Measurements from ENCODE around the gene MFSD12.

The MFSD12 gene

DNA sequence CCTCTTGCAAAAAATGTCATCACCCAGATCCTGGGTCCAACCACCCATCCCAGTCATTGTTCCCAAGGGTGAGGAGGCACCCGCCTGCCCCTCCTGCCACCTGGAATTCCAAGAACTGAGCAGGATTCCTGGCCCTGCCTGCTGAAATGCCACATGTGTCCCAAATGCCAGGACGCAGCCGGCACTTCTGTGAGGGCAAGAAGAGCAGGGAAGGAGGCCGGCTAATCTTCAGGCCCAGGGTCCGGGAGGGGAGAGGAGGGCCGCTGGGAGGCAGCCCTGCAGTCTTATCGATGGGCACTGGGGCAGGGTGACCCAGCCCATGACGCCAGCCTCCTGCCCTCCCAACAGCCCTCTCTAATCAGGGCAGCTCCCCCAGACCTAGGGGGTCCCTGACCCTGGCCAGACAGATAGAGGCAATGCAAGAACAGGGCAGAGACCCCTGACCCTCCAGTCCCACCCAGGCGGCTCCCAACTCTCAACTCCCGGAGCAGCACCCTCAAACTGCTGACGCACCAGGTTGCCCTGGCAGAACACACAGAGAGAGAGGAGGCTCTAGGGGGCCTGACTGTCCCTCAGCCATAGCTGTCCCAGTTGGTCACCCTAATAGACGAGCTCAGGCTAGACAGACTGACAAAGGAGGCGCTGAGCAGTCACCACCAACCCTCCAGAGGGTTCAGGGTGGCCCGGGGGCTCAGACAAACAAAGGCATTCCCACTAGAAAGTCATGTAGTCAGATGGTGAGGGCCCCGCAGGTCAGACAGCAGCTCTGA lies 1.5 kb downstream of the MFSD12 start:
- no peak for DNase-seq (ENCODE audit: low read depth)

GRCh38 chr19:3554254-3555083 lies 2.9 kb downstream of the MFSD12 start:
- no peak for DNase-seq (ENCODE audit: low read depth)

- DNase-seq (ENCODE audit: low read depth): no peak
These were observed 5.6 kb downstream of the MFSD12 start for GRCh38 chr19:3551792-3552095.

DNA sequence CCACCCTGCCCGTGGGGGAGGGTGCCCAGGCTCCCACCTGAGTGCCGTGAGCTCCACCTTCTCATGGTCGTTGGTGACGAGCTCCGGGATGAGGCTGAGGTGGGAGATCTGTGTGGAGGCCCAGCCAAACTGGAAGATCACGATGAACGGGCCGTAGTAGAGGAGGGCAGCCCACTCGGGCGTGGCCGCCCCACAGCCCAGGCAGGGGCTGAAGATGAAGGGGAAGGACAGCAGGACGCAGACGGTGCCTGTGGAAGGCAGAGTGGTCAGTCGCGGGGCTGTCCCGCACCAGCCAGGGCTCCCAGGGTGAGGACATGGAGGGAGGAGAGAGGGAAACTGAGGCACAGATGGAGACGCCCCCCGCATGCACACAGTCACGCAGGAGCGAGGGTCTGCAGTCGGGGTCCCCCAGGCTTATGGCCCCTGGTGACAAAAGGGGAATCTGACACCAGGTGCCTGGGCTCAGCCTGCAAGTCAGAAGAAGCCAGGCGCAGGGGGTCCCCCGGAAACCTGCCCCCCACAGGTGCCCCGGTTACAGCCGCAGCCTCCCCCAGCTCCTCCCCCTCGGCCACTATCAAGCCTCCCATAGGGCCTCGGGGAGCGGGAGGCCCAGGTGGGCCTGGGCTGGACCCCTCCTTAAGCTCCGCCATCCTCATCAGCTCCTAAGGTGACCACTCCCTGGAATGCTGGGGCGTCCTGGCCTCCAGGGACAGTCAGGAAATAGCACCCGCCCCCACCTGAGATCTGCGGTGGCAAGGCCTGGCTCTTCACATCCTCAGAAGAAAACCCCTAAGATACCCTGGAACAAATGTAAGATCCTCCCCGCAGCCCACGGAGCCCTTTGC lies 6.2 kb downstream of the MFSD12 start:
- DNase-seq (ENCODE audit: low read depth): no peak

DNA sequence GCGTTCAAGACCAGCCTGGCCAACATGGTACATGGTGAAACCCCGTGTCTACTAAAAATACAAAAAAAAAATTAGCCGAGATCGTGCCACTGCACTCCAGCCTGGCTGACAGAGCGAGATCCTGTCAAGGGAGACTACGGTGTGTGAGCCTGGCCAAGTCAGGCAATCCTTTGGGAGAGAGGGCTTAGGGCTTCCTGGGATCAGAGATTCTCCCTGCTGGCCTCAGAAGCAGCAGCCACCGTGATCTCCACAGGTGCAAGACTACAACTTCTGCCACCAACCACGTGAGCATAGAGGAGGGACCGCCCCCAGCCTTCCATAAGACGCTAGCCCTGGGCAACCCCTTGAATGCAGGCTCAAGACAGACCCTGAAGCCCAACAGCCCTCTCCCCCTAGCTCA lies 7.6 kb downstream of the MFSD12 start:
- no peak for DNase-seq (ENCODE audit: low read depth)

- no peak for DNase-seq (ENCODE audit: low read depth)
These were observed 8.8 kb downstream of the MFSD12 start for GRCh38 chr19:3548606-3549005.

DNA sequence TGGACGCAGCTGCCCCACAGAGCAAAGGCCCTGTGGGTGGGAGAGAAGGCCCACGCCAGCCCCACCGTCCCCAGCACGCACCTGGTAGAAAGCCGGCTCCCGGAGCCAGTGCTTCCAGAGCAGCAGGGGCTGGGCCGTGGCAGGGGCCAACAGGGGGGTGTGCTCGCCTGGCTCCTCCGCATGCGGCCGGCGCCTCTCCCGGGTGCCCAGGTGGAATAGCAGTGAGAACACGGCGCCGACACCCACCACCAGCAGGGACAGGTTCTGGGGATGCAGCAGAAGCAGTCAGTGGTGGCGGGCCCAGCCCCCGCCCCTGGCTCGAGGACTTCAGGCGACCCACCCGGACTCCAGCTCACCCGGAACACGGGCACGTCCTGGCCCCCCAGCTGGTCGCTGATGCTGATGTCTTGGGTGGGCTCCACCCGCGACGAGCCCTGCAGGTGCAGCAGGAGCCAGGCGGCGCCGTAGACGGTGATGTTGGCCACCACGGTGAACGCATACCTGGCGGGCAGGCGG lies 9.6 kb downstream of the MFSD12 start:
- no peak for DNase-seq (ENCODE audit: low read depth)

- no peak for DNase-seq (ENCODE audit: low read depth)
These were observed 10.1 kb downstream of the MFSD12 start for GRCh38 chr19:3547301-3547731.

DNA sequence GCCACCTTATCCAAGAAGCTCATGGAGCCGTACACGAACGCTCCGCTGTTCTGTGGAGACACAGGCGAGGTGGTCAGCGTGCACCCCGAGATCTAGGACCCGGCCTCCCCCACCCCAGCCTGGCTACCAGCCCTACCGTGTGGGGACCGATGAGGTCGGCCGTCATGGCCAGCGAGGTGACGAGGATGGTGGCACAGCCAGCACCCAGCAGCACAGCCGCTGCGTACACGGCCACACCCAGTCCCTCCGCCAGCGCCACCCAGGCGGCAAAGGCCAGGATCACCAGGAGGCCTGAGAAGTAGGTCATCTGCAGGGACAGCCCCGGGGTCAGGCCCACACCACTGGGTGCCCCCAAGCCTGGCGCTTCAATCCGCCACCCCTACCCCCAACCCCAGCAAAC lies 11.3 kb downstream of the MFSD12 start:
- DNase-seq (ENCODE audit: low read depth): no peak

- DNase-seq (ENCODE audit: low read depth): no peak
These were observed 11.7 kb downstream of the MFSD12 start for GRCh38 chr19:3545669-3546034.

- peak; percentile 48 for DNase-seq (ENCODE audit: low read depth)
These were observed 12.4 kb downstream of the MFSD12 start for GRCh38 chr19:3544742-3545668.

DNA sequence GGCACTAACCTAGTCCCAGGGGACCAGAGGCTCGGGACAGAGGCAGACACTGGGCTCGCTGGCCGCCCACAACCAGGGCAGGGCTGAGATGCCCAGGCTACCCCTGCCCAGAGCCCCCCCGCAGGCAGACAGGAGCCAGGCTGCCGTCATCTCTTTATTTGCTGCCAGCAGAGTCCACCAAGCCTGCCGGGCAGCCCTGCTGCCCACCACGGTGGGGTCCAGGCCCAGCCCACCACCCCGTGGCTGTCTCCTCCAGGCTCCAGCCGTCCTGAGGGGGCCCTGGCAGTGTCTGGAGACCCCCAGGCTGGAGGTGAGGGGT lies 13.4 kb downstream of the MFSD12 start:
- no peak for DNase-seq (ENCODE audit: low read depth)

GRCh38 chr19:3543150-3544057 lies 14.0 kb downstream of the MFSD12 start:
- no peak for DNase-seq (ENCODE audit: low read depth)

DNA sequence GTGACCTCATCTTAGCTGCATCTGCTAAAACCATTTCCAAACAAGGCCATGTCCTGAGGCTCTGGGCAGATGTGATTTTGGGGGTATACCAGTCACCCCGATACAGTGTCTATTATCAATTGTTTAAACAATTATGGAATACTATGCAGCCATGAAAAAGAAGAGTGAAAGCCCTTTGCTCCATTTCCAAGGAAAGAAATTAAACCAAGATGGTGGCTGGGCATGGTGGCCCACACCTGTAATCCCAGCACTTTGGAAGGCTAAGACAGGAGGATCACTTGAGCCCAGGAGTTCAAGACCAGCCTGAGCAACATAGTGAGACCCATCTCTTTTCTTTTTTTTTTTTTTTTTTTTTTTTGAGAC lies 17.6 kb downstream of the MFSD12 start:
- no peak for DNase-seq (ENCODE audit: low read depth)

DNA sequence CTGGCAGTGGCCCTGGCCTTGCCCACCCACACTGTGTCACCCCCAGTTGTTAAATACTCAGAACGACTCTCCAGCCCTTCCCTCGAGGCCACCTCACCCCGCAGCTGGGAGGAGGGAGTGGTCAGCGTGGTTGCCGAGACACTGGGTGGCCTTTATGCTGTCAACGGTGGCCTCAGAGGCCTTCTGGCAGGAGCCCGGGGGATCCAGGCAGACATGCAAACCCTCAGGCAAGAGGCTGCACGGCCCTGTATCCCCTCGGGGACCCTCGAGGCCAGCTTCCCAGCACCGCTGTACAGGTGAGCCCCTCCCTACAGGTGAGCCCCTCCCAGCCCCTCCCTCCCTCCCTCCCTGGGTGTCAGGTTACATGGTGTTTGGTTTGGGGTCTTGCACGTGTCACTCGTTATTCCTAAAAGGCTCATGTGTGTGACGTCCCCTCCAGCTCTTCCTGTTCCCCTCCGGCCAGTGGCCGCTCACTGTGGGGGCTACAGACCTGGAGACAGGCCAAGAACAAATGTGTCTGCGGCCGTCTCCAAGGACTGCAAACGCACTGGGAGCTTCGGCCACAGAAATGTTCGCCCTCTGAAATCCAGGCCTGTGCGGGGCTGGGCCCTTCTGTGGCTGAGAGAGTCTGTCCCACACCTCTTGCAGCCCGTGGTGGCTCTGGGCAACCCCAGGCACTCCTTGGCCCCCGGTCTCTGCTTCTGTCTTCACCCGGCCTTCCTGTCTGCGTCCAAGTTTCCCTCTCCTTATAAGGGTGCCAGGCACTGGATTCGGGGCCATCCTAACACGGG lies 18.2 kb downstream of the MFSD12 start, which contains the start of gene TEKTIP1:
TEKTIP1 (plus strand) TSS at position 210 of the 791 bp plus-strand sequence; CDS start at position 214, 4 bp downstream.
- no peak for DNase-seq (ENCODE audit: low read depth)

- DNase-seq (ENCODE audit: low read depth): no peak
These were observed 19.0 kb downstream of the MFSD12 start for GRCh38 chr19:3538258-3538929.

DNA sequence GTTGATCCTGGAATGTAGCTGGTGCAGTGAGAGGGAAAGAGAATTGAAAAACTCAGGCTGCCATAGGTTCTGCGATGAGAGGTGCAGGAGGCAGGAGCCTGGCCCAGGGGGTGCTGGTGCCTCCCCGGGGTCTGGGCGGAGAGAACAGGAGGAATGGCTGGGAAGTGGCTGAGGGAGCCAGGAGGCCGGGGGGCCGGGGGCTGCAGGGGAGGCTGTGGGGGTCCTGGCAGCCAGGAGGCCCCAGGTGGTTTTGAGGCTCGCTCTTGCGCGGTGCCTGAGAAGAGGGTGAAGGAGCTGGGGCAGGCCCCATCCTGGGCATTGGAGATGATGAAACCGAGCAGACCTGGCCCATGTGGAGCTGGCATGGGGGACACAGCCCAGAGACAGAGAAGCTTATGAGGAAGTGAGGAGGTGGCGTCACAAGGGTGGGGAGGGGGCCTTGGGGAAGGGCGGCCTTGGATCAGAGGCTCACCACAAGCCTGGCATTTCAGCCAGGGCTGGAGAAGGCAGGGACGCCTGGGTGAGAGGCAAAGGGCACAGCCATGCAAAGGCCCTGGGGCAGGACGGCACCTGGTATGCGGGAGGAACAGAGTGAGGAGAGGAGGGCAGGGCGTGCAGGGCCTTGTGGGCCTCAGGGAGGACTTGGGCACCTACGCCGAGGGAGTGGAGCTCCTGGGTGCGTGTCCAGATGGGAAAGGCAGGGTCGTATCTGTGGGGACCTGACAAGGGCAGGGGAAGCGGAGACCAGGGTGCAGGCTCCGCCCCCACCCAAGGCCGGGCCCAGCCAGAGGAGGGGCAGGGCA lies 19.7 kb downstream of the MFSD12 start:
- no peak for DNase-seq (ENCODE audit: low read depth)

DNA sequence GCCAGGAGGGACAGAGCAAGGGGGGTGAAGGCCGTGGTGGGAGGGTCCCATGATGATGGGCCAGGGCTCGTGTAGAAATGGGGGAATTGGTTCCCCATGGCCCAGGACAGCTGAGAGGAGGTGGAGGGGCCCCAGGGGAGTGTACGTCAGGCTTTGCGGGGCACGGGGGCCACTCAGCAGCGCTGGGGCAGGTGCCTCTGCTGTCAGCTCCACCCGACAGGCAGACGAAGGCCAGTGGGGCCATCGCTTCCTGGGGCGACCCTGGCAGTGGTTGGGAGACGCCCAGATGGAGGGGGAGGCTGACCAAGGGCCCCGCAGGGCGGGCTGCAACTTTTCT lies 20.3 kb downstream of the MFSD12 start:
- no peak for DNase-seq (ENCODE audit: low read depth)
